GM19023 (cell line): ENCODE results near the gene AIF1L.

Source experiments
- ATAC-seq: cut with Tn5 transposase; IDR thresholded peaks from one replicate; pipeline ENCODE4 v1.9.1; 2021; ENCODE audit warnings: mild to moderate bottlenecking, moderate library complexity; ENCODE audit not compliant: unreplicated experiment

AIF1L gene

GRCh38 chr9:131161585-131161984 is 65.3 kb downstream of the AIF1L start:
- no peak for ATAC-seq

- no peak for ATAC-seq
Observed at GRCh38 chr9:131162886-131163285, 66.6 kb downstream of the AIF1L start.

GRCh38 chr9:131165523-131165922 is 69.2 kb downstream of the AIF1L start:
- no peak for ATAC-seq

GRCh38 chr9:131167146-131167692 is 70.9 kb downstream of the AIF1L start:
- ATAC-seq = no peak

GRCh38 chr9:131167936-131168335 is 71.6 kb downstream of the AIF1L start:
- no peak for ATAC-seq

GRCh38 chr9:131169563-131170240 is 73.4 kb downstream of the AIF1L start:
- ATAC-seq = no peak
